NCI-H1105 (cell line): Measurements from ENCODE around the gene PARP12.

Source experiments
- DNase-seq: peaks from one replicate; lab custom pipeline; 2025; lab: John Stamatoyannopoulos, UW

The PARP12 gene

DNA sequence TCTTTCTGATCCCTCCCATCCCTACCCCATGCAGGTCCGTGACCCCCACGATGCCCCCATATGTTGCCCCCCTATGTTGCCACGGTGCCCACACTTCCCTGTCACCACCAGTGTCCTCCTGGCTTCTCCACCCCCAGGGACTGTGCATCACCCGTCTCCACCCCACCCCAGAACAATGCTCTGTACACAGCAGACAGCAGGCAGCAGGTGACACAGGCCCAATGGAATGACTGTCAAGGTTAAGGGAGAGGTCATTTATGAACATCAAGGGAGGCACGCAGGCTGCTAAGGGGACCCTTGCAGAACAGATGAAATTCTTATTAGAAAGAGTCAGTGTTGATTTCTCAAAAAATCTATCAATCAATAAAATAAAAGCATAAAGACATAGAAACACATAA lies 71.5 kb downstream of the PARP12 start:
- DNase-seq = no peak

GRCh38 chr7:139990571-139991268 lies 72.0 kb downstream of the PARP12 start:
- DNase-seq = no peak

DNA sequence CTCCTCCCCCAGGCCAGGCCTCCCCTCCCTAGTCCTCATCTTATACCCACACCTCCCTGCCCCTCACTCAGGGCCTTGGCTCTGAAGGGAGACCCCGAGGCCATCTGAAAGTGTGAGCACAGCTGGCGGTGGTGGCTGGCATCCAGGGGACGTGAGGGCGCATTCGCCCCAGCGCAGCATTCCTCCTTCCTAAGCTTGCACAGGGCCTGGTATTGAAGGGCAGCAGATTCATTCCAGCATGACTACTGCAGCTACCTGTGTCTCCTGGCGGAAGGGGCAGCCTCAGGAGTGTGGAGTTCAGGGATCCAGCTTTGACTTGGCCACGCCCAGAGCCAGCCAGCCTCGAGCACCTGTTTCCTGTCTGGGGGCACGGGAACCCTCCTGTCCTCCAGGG lies 72.6 kb downstream of the PARP12 start:
- no peak for DNase-seq

DNA sequence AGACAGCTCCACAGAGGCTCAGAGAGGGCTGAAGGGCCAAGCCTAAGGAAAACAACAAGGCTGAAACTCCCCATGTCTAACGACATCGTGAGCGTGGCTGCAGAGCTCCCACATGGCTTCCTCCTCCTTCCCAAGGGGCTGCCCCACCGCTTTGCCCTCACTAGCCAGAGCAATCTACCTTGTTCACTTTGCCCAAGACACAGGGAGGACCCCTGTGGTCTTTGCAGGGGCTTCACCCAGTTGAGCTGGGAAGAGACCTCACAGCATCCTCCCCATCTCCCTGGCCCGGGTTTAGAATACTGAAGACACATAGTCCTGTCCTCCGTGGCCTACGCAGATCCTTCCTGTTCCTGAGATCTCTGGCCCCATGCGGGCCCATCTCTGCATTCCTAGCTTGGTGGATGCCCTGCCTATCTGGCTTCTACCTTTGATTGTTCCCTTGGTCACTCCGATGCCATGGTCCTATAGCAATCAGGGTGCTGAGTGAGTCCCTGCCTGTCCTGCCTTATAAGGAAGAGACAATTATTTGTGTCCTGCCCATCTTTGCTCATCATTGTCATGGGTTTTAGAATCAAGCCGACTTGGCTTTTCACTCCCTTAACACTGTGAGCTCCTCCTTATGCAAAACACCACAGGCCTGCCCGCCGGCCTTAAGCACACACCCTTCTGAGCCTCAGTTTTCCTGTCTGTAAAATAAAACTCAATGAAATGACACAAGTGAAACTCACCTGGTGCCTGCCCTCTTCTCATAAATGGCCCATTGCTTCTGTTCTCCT lies 73.2 kb downstream of the PARP12 start:
- no peak for DNase-seq

DNA sequence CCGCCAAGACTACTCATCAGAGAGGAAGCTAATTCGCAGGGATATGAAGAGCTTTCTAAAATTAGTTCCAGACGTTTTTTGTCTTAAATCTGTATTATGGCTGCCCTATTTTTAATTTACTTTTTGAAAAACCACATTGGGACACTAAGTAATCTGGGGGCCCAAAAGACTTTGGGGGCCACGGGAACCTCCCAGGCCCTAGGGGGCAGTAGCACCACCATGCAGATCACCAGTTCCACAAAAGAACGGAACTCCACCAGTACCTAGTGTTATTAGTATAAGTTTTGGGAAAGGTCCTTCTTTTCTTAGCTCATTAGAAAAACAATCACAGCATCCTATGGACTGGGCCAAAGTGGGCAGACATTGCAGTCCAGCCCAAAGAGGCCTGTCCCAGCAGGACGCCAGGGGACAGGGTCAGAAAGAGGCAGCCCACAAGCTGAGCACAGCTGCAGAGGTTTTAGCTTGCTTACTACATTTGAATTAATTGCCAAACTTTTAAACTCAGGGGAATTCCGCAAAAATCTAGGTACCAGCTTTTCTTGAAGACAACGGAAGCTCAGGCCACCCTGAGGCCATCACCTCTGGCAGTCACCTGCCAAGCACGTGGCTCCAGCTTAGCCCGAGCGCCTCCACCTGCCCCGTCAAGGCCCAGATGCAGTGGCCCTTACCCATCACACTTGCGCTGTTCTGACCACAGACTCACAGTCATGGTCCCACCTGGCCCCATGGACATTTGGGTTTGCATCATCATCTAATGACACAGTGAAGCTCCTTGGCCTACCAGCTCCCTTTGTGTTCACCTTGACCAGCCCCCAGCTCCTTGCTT lies 74.8 kb downstream of the PARP12 start:
- DNase-seq = no peak

DNA sequence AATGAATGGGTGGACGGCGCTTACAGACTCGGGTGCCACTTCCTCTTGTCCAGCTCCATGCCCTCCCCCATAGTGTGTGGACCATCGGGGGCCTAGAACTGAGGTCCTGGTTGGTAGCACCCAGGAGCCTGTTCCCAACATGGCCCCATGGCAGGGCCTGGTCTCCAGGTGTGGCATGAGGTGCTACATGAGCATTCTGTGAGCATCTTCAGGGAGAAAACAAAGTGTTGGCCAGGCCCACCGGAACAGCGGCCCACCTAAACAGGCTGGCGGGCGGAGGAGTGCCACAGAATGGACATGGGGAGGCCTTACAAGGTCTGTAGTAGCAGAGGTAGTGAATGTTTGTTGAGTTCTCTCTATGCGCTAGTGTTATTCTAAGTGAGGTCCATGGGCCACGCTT lies 76.9 kb downstream of the PARP12 start:
- DNase-seq = no peak

DNA sequence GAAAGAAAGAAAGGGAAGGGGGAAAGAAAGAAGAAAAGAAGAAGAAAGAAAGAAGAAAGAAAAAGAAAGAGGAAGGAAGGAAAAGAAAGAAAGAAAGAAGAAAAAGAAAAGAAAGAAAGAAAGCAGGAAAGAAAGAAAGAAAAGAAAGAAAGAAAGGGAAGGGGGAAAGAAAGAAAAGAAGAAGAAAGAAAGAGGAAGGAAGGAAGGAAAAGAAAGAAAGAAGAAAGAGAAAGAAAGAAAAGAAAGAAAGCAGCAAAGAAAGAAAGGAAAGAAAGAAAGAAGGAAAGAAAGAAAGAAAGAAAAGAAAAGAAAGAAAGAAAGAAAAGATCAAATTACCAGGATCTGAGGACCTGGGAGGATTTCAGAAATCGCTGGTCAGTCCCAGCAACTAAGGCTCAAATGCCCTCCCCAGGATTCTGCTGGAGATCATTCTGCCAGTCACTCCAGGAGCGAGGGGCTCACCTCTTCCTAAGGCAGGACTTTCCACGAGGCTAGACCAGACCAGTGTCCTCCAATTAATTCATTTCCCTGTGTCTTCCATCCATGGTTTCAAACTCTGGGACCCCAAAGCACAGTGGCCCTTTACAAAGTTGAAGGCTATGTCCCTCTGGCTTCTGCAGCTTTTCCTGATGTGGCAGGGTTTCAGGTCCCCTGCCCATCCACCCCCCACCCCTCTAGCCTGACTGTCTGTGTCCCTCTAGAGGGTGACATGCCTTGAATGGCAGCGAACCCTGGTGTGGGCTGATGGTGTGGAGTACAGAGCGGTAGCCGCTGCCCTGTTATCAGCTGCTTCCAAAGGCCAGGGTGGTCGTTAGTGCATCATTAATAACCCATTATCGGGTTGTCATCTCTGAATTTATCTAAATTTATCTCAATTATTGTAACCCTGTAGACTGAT lies 77.9 kb downstream of the PARP12 start:
- no peak for DNase-seq

GRCh38 chr7:139982927-139983920 lies 79.5 kb downstream of the PARP12 start:
- DNase-seq = no peak

GRCh38 chr7:139981511-139981895 lies 81.2 kb downstream of the PARP12 start:
- no peak for DNase-seq

DNA sequence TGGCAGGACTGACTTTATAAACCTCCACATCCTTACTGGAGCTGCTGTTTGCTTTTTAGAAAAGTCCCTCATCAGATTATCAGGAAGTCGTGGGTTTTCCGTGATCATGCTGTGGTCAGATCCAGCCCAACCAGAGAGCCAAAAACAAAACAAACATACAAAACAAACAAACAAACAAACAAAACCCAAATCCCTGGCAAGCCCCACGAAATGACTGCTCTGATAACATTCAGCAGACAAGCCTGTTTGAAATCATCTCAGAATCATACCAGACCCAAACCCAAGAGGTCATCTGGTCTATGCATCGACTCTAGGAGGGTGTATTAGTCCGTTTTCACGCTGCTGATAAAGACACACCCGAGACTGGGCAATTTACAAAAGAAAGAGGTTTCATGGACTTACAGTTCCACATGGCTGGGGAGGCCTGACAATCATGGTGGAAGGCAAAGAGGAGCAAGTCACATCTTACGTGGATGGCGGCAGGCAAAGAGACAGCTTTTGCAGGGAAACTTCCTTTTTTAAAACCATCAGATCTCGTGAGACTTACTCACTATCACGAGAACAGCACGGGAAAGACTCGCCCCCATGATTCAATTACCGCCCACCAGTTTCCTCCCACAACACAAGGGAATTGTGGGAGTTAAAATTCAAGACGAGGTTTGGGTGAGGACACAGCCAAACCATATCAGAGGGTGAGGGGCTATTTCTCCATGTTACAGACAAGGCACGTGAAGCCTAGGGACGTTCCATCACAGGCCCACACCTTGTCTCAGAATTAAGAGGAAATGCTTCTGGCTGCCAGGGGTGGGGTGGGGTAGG lies 85.7 kb downstream of the PARP12 start:
- DNase-seq = no peak

- DNase-seq = no peak
Measured at GRCh38 chr7:139976055-139976837, 86.5 kb downstream of the PARP12 start.

DNA sequence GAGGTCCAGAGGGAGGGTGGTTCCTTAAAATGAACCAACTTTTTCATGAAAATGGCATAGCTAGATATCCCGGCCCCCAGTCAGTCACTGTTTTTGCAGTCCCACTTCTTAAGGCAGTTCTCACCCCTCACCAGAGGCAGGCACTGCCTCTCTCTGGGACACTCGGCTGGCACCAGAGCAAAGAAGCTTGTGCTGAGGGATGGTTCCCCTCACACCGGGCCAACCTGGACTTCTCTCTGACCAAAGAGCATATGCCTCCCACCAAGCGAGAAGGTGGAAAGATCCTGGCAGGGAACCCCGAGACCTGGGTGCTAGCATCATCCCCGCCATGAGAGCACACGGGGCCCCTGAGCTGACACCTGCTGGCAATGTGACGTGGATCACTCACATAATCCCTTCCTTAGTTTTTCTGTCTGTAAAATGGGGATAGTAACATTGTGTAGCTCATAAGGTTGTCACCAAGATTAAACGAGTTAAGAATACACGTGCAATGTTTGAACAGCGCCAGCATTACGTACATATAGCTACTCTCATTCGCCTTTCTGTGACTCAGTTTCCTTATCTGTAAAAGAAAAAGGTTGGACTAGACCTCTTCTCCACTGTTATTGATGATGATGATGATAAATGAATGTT lies 88.5 kb downstream of the PARP12 start:
- DNase-seq = no peak
